HL-60/S4 treated with phorbol 12-myristate 13-acetate at 8.2 ng/mL for 4 days and 3 days (cell line): ENCODE measurements around the gene SLC35F5.
"Not testable (repeated sequence)": the region's sequence is repeated elsewhere in the genome, so short reads cannot be mapped to it uniquely, and the experiment has no call there.

ENCODE experiments used
- in situ Hi-C: fragments of 300-500 bp; cut with MboI; formaldehyde crosslinking; loops from 2 replicates; pipeline ENCODE4 v1.15.0; 2022; ENCODE audit warnings: low sequenced_read_pairs

The SLC35F5 gene

GRCh38 chr2:113760400-113760799, 4.0 kb upstream of the SLC35F5 start:
- in situ Hi-C loops = loop anchor here (10.0 to 25.0 kb wide), 2 partner anchors 94 to 177 kb away; no protein-coding TSS in a partner anchor

DNA sequence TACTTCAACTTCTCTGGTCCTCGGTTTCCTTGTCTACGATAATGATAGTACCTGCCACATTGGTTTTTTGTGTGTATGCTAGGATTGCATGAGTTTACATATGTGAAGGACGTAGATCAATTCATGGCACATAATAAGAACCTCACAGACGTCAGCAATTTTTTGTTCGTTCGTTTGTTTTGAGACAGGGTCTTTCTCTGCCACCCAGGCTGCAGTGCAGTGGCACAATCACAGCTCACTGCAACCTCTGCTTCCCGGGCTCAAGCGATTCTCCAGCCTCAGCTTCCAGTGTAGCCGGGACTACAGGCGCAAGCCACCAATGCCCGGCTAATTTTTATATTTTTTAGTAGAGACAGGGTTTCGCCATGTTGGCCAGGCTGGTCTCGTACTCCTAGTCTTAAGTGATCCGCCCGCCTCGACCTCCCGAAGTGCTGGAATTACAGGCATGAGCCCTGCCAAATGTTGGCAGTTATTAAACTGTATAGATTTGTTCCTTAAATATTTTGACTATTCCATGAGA, 756 bp upstream of the SLC35F5 start:
- in situ Hi-C loops = loop anchor here (25.0 kb wide), 1 partner anchor 180 kb away; no protein-coding TSS in a partner anchor

DNA sequence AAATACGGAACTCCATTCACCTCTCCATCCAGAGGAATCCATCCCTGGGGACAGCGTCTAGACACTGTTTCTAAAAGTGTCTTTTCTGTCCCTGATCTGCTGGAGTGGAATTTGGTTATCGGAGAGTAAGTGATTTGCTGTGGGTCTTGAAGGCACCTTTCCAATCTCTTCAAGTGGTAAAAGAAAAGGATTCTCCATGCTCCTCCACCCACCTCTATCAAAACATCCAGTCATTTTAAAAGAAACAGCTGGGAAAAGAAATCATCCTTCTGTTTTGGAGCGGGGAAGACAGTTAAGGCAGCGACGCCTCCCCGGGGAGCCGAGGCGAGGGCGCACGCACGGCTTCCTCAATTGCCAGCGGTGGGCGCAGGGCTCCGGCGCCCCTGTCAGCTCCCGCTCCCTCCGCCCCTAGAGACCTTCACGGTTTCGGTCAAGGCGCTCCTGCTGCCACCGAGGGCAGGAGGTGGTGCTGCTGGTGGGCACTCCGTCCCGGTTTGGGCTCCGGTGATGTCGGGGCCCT, 547 bp downstream of the SLC35F5 start:
- in situ Hi-C loops = loop anchor here (25.0 kb wide), 1 partner anchor 181 kb away; no protein-coding TSS in a partner anchor

GRCh38 chr2:113755035-113755834, 1.2 kb downstream of the SLC35F5 start:
- in situ Hi-C loops = loop anchor here (25.0 kb wide), 1 partner anchor 182 kb away; no protein-coding TSS in a partner anchor

GRCh38 chr2:113754160-113754559, 2.3 kb downstream of the SLC35F5 start:
- in situ Hi-C loops = loop anchor here (25.0 kb wide), 1 partner anchor 183 kb away; no protein-coding TSS in a partner anchor

- in situ Hi-C loops = loop anchor here (25.0 kb wide), 1 partner anchor 187 kb away; no protein-coding TSS in a partner anchor
Observed at GRCh38 chr2:113750385-113750784, 6.1 kb downstream of the SLC35F5 start.

DNA sequence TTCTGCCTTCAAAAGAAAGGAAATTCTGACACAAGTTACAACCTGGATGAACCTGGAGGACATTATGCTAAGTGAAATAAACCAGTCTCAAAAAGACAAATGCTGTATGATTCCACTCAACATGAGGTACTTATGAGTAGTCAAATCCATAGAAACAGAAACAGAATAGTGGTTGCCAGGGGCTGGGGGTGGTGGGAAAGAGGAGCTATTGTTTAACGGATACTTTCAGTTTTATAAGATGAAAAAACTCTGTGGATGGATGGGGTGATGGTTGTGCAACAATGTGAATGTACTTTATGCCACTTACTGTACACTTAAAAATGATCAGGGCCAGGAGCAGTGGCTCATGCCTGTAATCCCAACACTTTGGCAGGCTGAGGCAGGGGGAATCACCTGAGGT, 15.4 kb downstream of the SLC35F5 start:
- in situ Hi-C loops = no loop called here

- in situ Hi-C loops = no loop called here
Observed at GRCh38 chr2:113739849-113740248, 16.6 kb downstream of the SLC35F5 start.

DNA sequence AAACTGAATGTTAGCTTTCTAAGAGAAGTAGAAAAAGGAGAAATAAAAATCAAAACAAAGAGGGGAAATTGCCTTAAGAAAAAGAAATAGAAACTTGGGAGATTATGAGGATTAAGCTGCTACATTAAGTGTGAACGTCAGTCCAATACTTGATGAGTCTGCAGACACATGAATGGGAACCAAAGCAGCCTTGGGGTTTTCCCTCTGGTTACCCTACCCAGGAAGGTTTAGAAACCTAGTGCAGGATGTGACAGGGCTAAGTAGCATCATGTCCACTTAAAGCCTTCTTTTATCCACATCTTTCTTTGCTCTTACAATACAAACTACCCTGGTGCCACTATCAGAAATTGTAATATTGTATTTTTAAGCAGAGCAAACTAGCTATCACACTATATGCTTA, 22.3 kb downstream of the SLC35F5 start:
- in situ Hi-C loops = no loop called here

DNA sequence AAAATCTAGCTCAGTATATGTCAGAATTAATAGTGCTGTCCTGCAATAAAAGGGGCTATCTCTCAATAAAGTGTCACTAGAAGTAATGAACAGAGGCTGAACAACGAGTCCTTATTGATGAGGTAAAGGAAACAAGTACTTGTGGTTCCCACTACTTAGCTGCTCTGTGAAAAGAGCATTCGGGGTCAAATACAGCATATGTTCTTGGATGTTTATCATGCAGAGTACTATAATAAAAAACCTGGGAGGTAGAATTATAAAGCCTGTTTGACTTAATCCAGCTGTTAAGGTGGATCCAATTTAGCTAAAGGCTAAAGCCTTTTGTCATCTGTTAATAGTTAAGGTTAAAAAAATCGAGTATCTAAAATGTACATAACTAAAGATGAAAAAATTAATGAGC, 32.4 kb downstream of the SLC35F5 start:
- in situ Hi-C loops = no loop called here

DNA sequence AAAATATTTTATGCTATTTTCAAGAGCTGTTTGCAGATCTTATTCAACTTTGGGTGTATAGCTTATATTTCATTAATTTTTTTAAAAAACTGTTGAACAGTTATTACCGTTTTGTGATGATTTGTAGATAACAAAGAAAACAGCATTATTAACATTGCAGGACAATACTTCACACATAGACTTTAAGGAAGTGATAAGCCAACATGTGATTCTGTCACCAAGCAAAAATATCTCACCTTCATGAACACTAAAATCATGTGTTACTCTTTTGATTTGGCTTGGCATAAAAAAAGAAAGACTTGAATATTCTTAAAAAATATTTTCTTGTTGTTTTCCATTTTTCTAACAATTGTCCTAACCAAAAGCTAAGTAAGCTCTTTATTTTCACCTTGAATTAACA, 33.0 kb downstream of the SLC35F5 start:
- in situ Hi-C loops = no loop called here

GRCh38 chr2:113720167-113720566, 36.3 kb downstream of the SLC35F5 start:
- in situ Hi-C loops = no loop called here

DNA sequence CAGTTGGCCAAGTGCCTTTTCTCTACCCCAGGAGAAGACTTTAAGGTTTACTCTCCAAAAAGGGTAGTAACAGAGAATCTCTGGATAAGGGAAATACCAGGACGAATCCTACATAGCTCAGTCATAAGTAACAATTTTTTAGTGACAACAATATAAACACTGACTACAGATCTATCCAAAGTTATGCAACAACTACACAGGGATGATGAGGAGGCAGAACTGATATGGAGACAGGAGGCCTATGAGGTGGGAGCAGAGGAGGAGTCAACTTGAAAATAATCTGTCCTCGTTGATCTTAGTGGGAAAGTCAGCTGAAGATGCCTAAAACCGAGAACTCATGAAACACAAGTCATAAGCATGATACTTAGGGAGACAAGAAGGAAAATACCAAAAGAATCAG, 40.2 kb downstream of the SLC35F5 start:
- in situ Hi-C loops = no loop called here

DNA sequence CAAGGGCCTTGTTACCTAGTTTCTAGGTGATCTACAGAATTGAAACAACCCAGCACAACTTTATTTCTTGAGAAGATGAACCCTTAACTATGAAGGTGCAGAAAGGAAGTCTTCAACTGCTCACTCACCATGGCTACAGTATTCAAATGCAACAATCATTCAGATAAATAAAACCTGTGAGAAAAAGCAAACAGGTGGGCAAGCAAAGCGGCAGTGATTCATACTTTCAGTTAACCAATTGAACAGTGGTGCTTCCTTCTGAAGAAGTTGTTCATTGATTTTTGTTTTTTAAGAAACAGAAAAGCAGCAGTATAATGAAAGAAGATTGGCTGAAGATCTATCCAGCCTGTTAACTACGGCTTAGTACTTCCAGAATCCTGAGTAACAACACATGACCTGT, 43.5 kb downstream of the SLC35F5 start:
- in situ Hi-C loops = no loop called here

GRCh38 chr2:113711851-113712250, 44.6 kb downstream of the SLC35F5 start:
- in situ Hi-C loops = no loop called here

- in situ Hi-C loops = no loop called here
Observed at GRCh38 chr2:113709022-113709421, 47.4 kb downstream of the SLC35F5 start.

DNA sequence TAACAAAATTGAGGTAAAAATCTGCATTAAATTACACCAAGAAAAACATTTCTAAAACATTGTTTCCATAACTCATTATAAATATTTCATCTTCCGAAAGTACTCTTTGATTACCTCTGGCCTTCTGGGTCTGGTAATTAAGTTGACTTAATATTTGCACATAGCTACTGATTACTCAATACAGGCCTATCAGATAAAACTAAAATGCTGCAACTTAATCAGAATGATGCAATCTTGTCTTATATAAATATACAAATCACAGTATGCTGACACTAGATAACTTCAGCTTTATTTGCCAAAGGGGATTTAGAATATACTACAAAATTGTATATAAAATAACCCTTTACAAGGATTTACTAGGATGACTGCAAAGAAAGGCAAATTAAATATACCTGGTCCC, 49.3 kb downstream of the SLC35F5 start:
- in situ Hi-C loops = no loop called here

GRCh38 chr2:113705982-113706523, 50.4 kb downstream of the SLC35F5 start:
- in situ Hi-C loops = no loop called here

DNA sequence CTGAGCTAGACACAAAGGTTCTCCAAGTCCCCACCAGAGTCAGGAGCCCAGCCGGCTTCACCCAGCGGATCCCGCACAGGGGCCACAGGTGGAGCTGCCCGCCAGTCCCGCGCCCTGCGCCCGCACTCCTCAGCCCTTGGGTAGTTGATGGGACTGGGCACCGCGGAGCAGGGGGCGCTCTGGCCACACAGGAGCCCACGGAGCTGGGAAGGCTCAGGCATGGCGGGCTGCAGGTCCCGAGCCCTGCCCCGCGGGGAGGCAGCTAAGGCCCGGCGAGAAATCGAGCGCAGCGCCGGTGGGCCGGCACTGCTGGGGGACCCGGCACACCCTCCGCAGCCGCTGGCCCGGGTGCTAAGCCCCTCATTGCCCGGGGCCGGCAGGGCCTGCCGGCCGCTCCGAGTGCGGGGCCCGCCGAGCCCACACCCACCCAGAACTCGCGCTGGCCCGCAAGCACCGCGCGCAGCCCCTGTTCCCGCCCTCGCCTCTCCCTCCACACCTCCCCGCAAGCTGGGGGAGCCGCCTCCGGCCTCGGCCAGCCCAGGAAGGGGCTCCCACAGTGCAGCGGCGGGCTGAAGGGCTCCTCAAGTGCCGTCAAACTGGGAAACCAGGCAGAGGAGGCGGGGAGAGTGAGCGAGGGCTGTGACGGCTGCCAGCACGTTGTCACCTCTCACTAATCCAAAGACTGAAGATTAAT, 52.0 kb downstream of the SLC35F5 start:
- in situ Hi-C loops = not testable (repeated sequence)

DNA sequence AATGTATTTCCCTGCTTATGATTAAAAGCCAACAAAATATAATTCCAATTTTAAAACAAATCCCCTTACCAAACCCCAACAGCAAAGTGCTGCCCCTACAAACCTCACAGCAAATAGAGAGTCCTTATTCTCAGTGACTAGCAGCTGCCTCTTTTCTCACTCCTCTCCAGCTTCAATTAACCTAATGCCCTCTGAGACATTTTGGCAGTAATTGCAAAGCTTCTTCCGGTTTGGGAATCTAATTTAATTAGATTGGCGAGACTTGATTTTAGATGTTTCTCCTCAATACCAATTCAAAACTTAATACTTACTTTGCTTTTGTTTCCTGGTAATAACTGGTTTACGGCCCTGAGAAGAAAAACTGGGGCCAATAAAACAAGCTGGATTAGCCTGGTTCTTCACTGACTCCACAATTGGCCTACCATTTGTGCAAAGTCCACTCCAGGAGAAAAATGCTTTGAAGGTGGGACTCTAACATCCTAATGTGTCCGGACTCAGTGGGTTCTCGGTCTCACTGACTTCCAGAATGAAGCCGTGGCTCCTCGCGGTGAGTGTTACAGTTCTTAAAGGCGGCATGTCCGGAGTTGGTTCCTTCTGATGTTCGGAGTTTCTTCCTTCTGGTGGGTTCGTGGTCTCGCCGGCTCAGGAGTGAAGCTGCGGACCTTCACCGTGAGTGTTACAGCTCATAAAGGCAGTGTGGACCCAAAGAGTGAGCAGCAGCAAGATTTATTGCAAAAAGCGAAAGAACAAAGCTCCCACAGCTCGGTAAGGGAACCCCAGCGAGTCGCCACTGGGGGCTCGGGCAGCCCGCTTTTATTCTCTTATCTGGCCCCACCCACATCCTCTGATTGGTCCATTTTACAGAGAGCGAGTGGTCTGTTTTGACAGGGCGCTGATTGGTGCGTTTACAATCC, 52.8 kb downstream of the SLC35F5 start:
- in situ Hi-C loops = no loop called here
